B cell (primary cell): ENCODE data around the gene CISD2. TPM values are rescaled to one million over a fixed set of nuclear protein-coding genes. Genes with fewer than 3 reads are reported as not detected.
"Not testable (repeated sequence)": the region's sequence is repeated elsewhere in the genome, so short reads cannot be mapped to it uniquely, and the experiment has no call there.

ENCODE experiments used
- ATAC-seq: fragments of 200-7000 bp; cut with Tn5 transposase; one replicate; pipeline ENCODE4 v1.10.0; 2021; ENCODE audit warnings: low read depth, mild to moderate bottlenecking, moderate number of reproducible peaks, moderate library complexity
- CTCF ChIA-PET: fragments of 350-600 bp; sonication (Branson Sonifier 250); formaldehyde crosslinking; loops from one replicate; lab custom pipeline; 2021; ENCODE audit warnings: antibody characterized with exemption, inconsistent platforms; lab: Charles Lee
- POLR2A ChIA-PET: fragments of 350-600 bp; sonication (Branson Sonifier 250); formaldehyde crosslinking; loops from one replicate; lab custom pipeline; 2021; ENCODE audit warnings: antibody characterized with exemption; lab: Charles Lee
- DNase-seq: peaks from one replicate; pipeline ENCODE4 v3.0.0; 2013
- H2AFZ ChIP-seq: 2 replicates; pipeline ENCODE4 v1.6.1; 2012; ENCODE audit warnings: mild to moderate bottlenecking, low read depth, low read length; ENCODE audit not compliant: insufficient read depth, poor library complexity, severe bottlenecking
- H3K27ac ChIP-seq, 2 donors: 1 replicate in 1 of 2; 2 replicates in 1 of 2; pipeline ENCODE4 v1.5.1; 2012 to 2013; ENCODE audit warnings: low read length in 2 of 2, mild to moderate bottlenecking in 2 of 2, moderate library complexity in 1 of 2
- H3K27me3 ChIP-seq, 4 experiments: fragments of 200-600 bp in 1 of 4; sonication (generic) in 1 of 4; replicated peaks in 1 of 4; 1 replicate in 2 of 4; 2 replicates in 2 of 4; pipeline versions ENCODE4 v1.6.1 to v1.7.0; 2013 to 2016; ENCODE audit warnings: low read length in 3 of 4, mild to moderate bottlenecking in 2 of 4, mixed read lengths in 1 of 4, moderate library complexity in 1 of 4; ENCODE audit not compliant: insufficient read depth in 4 of 4, control insufficient read depth in 3 of 4; ENCODE audit errors: control extremely low read depth in 1 of 4
- H3K36me3 ChIP-seq, 2 experiments: replicated peaks in 1 of 2; 1 replicate in 1 of 2; 2 replicates in 1 of 2; pipeline versions ENCODE4 v1.6.1 to v1.7.1; 2013; ENCODE audit warnings: low read length in 1 of 2; ENCODE audit not compliant: insufficient read depth in 2 of 2, control insufficient read depth in 1 of 2; ENCODE audit errors: control extremely low read depth in 1 of 2, extremely low read depth in 1 of 2
- H3K4me1 ChIP-seq, 2 donors: fragments of 200-600 bp in 1 of 2; sonication (generic) in 1 of 2; 1 replicate in 1 of 2; 2 replicates in 1 of 2; pipeline versions ENCODE4 v1.5.1 to v1.6.1; 2013 to 2017; ENCODE audit warnings: low read length in 2 of 2; ENCODE audit not compliant: control insufficient read depth in 2 of 2, insufficient read depth in 2 of 2
- H3K4me2 ChIP-seq: replicated peaks from 2 replicates; pipeline ENCODE3; 2012; ENCODE audit warnings: mild to moderate bottlenecking, low read depth, low read length; ENCODE audit not compliant: poor library complexity, severe bottlenecking
- H3K4me3 ChIP-seq, 5 experiments: fragments of 200-600 bp in 1 of 5; sonication (generic) in 1 of 5; 1 replicate in 3 of 5; 2 replicates in 2 of 5; pipeline versions ENCODE4 v1.5.1 to v1.7.0; 2011 to 2016; ENCODE audit warnings: low read length in 4 of 5, mild to moderate bottlenecking in 4 of 5, low read depth in 2 of 5, control low read depth in 1 of 5, moderate library complexity in 1 of 5; ENCODE audit not compliant: insufficient read depth in 1 of 5; ENCODE audit errors: control extremely low read depth in 1 of 5, extremely low read depth in 1 of 5
- H3K79me2 ChIP-seq: fragments of 200-600 bp; sonication (generic); one replicate; pipeline ENCODE4 v1.6.0; 2016; ENCODE audit warnings: low read length; ENCODE audit not compliant: control insufficient read depth, insufficient read depth
- H3K9ac ChIP-seq: fragments of 200-600 bp; sonication (generic); 2 replicates; pipeline ENCODE4 v1.6.1; 2017; ENCODE audit warnings: mild to moderate bottlenecking, low read length, moderate library complexity
- H3K9me3 ChIP-seq, 3 donors: one replicate each; pipeline versions ENCODE4 v1.6.1 to v1.7.1; 2013; ENCODE audit warnings: low read length in 2 of 3; ENCODE audit not compliant: control insufficient read depth in 2 of 3, insufficient read depth in 1 of 3; ENCODE audit errors: control extremely low read depth in 1 of 3
- H4K20me1 ChIP-seq: 2 replicates; pipeline ENCODE4 v1.6.0; 2012; ENCODE audit warnings: mild to moderate bottlenecking, low read length; ENCODE audit not compliant: insufficient read depth, control insufficient read depth, poor library complexity, severe bottlenecking
- H3K27ac Mint-ChIP-seq: one replicate; pipeline ENCODE4 v1.8.0; 2021; ENCODE audit warnings: mixed read lengths
- H3K27me3 Mint-ChIP-seq: one replicate; pipeline ENCODE4 v1.8.0; 2021; ENCODE audit warnings: mixed read lengths
- H3K4me1 Mint-ChIP-seq: one replicate; pipeline ENCODE4 v1.8.0; 2021; ENCODE audit warnings: mixed read lengths
- H3K4me3 Mint-ChIP-seq: one replicate; pipeline ENCODE4 v1.8.0; 2021; ENCODE audit warnings: mixed read lengths
- H3K9me3 Mint-ChIP-seq: one replicate; pipeline ENCODE4 v1.8.0; 2022; ENCODE audit warnings: mixed read lengths; ENCODE audit not compliant: insufficient read depth
- EZH2 ChIP-seq: IDR thresholded peaks from 2 replicates; pipeline ENCODE4 v1.6.1; 2012; ENCODE audit warnings: borderline replicate concordance, low read depth, mild to moderate bottlenecking, moderate library complexity, low read length; ENCODE audit not compliant: insufficient read depth, poor library complexity, severe bottlenecking
- WGBS: methylation state at CpG from one replicate; pipeline ENCODE4 v1.1.5; 2013; ENCODE audit warnings: missing lambda C conversion rate; ENCODE audit not compliant: insufficient coverage; 5-methylcytosine and 5-hydroxymethylcytosine counted together
- intact Hi-C: fragments of 100-400 bp; cut with micrococcal nuclease; formaldehyde crosslinking; loops from one replicate; pipeline ENCODE4 v1.10.0; 2022
- polyA plus RNA-seq: library from polyadenylated mRNA; depleted of rRNA; stranded (reverse); fragments of >200 nt; gene quantifications from 2 replicates; pipeline ENCODE4 v1.2.3, GENCODE V29; 2012
- small RNA-seq: library from RNA; depleted of rRNA; stranded (forward); fragments of <200 nt; gene quantifications from one replicate; pipeline ENCODE3, GENCODE V24; 2012; ENCODE audit warnings: low replicate concordance, low read depth; ENCODE audit not compliant: insufficient read length
- total RNA-seq, 2 donors: library from RNA; stranded (reverse); fragments of 120-200 nt in 1 of 2; gene quantifications; 1 replicate in 1 of 2; 2 replicates in 1 of 2; pipeline versions ENCODE4 v1.2.3 to v1.2.4, GENCODE V29; 2013 to 2022
- TF ChIP-seq, protein P1 (sequence below): fragments of 200-600 bp; IDR thresholded peaks from one replicate; pipeline ENCODE4 v1.8.0; 2022; ENCODE audit warnings: antibody characterized with exemption, mild to moderate bottlenecking

CISD2 gene
- total and polyA plus RNA-seq, 2 donors (not counting 1 experiment from before 2014, with no cell fraction given) = 5.0 to 16.0 TPM

- CTCF ChIA-PET = no interaction called here
- Mint-ChIP-seq H3K9me3 (no peaks in the 10 kb centered on the region), H3K4me3 (no peak overlapping the region), H3K4me1 (no peaks in the 10 kb centered on the region), H3K27ac (no peak overlapping the region), H3K27me3 (no peaks in the 10 kb centered on the region)
- Histone ChIP-seq H3K9ac (no peak overlapping the region), H4K20me1 (no peaks in the 10 kb centered on the region), H3K4me3 (no peak overlapping the region), H3K4me1 (no peaks in the 10 kb centered on the region), H3K27me3 (no peaks in the 10 kb centered on the region), H3K79me2 (no peaks in the 10 kb centered on the region), H3K27ac (no peak overlapping the region), H3K9me3 (no peaks in the 10 kb centered on the region), H3K36me3 (no peaks in the 10 kb centered on the region), H3K4me2 (no peak overlapping the region), H2AFZ (no peak overlapping the region)
- ATAC-seq = no peak
- TF ChIP-seq, protein P1, sequence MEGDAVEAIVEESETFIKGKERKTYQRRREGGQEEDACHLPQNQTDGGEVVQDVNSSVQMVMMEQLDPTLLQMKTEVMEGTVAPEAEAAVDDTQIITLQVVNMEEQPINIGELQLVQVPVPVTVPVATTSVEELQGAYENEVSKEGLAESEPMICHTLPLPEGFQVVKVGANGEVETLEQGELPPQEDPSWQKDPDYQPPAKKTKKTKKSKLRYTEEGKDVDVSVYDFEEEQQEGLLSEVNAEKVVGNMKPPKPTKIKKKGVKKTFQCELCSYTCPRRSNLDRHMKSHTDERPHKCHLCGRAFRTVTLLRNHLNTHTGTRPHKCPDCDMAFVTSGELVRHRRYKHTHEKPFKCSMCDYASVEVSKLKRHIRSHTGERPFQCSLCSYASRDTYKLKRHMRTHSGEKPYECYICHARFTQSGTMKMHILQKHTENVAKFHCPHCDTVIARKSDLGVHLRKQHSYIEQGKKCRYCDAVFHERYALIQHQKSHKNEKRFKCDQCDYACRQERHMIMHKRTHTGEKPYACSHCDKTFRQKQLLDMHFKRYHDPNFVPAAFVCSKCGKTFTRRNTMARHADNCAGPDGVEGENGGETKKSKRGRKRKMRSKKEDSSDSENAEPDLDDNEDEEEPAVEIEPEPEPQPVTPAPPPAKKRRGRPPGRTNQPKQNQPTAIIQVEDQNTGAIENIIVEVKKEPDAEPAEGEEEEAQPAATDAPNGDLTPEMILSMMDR = no peak
- no peak for TF ChIP-seq EZH2
- intact Hi-C loops = no loop called here
- POLR2A ChIA-PET = no interaction called here
- 50% methylated on average over 2 of the region's 2 CpGs for WGBS
- DNase-seq = no peak
Measured at GRCh38 chr4:102935716-102936115, 66.9 kb downstream of the CISD2 start.

- DNase-seq, ATAC-seq, POLR2A ChIA-PET, CTCF ChIA-PET, H3K79me2 ChIP-seq, H3K4me1 Mint-ChIP-seq, H3K9me3 ChIP-seq, H3K4me3 ChIP-seq, H3K9ac ChIP-seq, H3K4me1 ChIP-seq, intact Hi-C loops, H3K36me3 ChIP-seq, H2AFZ ChIP-seq, H3K27ac Mint-ChIP-seq, H3K27me3 Mint-ChIP-seq, H3K4me3 Mint-ChIP-seq, H4K20me1 ChIP-seq, H3K27me3 ChIP-seq, H3K4me2 ChIP-seq, H3K27ac ChIP-seq, H3K9me3 Mint-ChIP-seq: not testable (repeated sequence)
- WGBS = no CpG with 5 or more reads among the region's 2 CpGs
Measured at GRCh38 chr4:102938063-102938462, 69.3 kb downstream of the CISD2 start.

Small RNAs within 50 kb of the gene (small RNA-seq; reads per million reads assigned to genes)
- gene RNU7-151P = not detected

Other genes starting within 250 kb of the CISD2 start
- gene MANBA, start 108.0 kb upstream of the CISD2 start, total RNA-seq = 119 and 132 TPM in 2 replicates
- gene MANBA, start 108.0 kb upstream of the CISD2 start, polyA plus RNA-seq = 87.4 and 91.6 TPM in 2 replicates
- gene UBE2D3, start 41.4 kb upstream of the CISD2 start, total RNA-seq = 261 and 264 TPM in 2 replicates
- gene UBE2D3, start 41.4 kb upstream of the CISD2 start, polyA plus RNA-seq = 223 and 376 TPM in 2 replicates
- gene SLC9B1, start 150.7 kb downstream of the CISD2 start, total RNA-seq = 1.9 and 2.1 TPM in 2 replicates
- gene SLC9B1, start 150.7 kb downstream of the CISD2 start, polyA plus RNA-seq = 2.2 and 3.8 TPM in 2 replicates
- 37.4 and 37.6 TPM in 2 replicates for gene SLC9B2, start 207.8 kb downstream of the CISD2 start, total RNA-seq
- 10.4 and 16.4 TPM in 2 replicates for gene SLC9B2, start 207.8 kb downstream of the CISD2 start, polyA plus RNA-seq
- 8.8 and 12.6 TPM in 2 replicates for gene BDH2, start 230.8 kb downstream of the CISD2 start, total RNA-seq
- gene BDH2, start 230.8 kb downstream of the CISD2 start, polyA plus RNA-seq = 9.1 and 16.4 TPM in 2 replicates